ENCODE measurements around the gene LACC1. TPM values are rescaled to one million over a fixed set of nuclear protein-coding genes. Genes with fewer than 3 reads are reported as not detected.

Gene LACC1
- total and polyA plus RNA-seq, 2 of the 8 experiments (the other 6 are each of a cell fraction or from before 2014, with no cell fraction given): 0.57 to 3.6 TPM

DNA sequence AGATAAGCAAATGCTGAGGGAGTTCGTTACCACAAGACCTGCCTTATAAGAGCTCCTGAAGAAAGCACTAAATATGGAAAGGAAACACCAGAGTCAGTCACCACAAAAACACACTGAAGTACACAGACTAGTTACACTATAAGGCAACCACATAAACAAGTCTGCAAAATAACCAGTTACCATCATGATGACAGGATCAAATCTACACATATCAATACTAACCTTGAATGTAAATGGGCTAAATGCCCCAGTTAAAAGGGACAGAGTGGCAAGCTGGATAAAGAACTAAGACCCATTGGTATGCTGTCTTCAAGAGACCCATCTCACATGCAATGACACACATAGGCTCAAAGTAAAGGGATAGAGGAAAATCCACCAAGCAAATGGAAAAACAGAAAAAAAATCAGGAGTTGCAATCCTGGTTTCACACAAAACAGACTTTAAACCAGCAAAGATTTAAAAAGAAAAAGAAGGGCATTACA is 26.7 kb upstream of the LACC1 start:
- Histone ChIP-seq H3K56ac (replicated peaks; ENCODE audit: insufficient read length, low read depth, low read length) (no peak overlapping the region), H2BK12ac (ENCODE audit: low read depth, low read length) (no peak overlapping the region), H4K5ac (ENCODE audit: insufficient read length, low read depth, low read length) (no peak overlapping the region), H3K9me3 (ENCODE audit: insufficient read depth in 2 of 2, low read depth in 1 of 2, low read length in 1 of 2) (peaks cover 11 to 17% of the 10 kb centered on the region in 2 experiments; a peak in 3 of 4 replicates), H2AFZ (ENCODE audit: low read length) (no peak overlapping the region), H3K18ac (ENCODE audit: extremely low read depth, low read length) (no peak overlapping the region), H3K23ac (ENCODE audit: insufficient read length) (no peak overlapping the region), H4K91ac (replicated peaks; ENCODE audit: insufficient read length, low read length) (no peak overlapping the region), H3K79me2 (ENCODE audit: control insufficient read depth in 1 of 2, insufficient read depth in 2 of 2, low read length in 2 of 2) (no peaks in the 10 kb centered on the region), H3K4me1 (replicated peaks in 1 of 4; ENCODE audit: control insufficient read depth in 3 of 4, insufficient read depth in 4 of 4, low read length in 3 of 4) (no peaks in the 10 kb centered on the region), H3K27ac (ENCODE audit: low read depth, low read length) (no peak overlapping the region), H2BK15ac (ENCODE audit: low read length) (no peak overlapping the region), H3K36me3 (ENCODE audit: control insufficient read depth in 2 of 4, insufficient read depth in 4 of 4, low read length in 3 of 4) (0 out of 8 replicates have a peak, but pooled peaks cover 0 to 2% (median 0%) of the 10 kb centered on the region in 4 experiments), H3K4me2 (ENCODE audit: insufficient read depth in 1 of 2, low read depth in 2 of 2, low read length in 2 of 2) (no peak overlapping the region), H4K8ac (ENCODE audit: extremely low read depth, insufficient read depth, low read length) (no peak overlapping the region), H3K4me3 (ENCODE audit: extremely low read depth in 1 of 4, insufficient read depth in 2 of 4, low read depth in 3 of 4, low read length in 4 of 4) (no peak overlapping the region), H3K4ac (replicated peaks; ENCODE audit: insufficient read length, low read depth, low read length) (no peak overlapping the region), H3K23me2 (ENCODE audit: low read depth, low read length) (no peaks in the 10 kb centered on the region), H2AK5ac (ENCODE audit: low read depth, low read length) (no peak overlapping the region), H3K27me3 (replicated peaks in 1 of 4; ENCODE audit: control insufficient read depth in 3 of 4, extremely low read depth in 1 of 4, insufficient read depth in 3 of 4, low read length in 3 of 4) (no peaks in the 10 kb centered on the region), H4K20me1 (replicated peaks in 1 of 2; ENCODE audit: control insufficient read depth in 1 of 2, insufficient read depth in 2 of 2, low read length in 2 of 2) (no peaks in the 10 kb centered on the region), H2BK120ac (replicated peaks; ENCODE audit: low read depth, low read length) (no peak overlapping the region), H3K9ac (replicated peaks in 1 of 4; ENCODE audit: extremely low read depth in 1 of 4, low read depth in 3 of 4, low read length in 3 of 4) (no peak overlapping the region), H3K14ac (ENCODE audit: insufficient read length) (no peak overlapping the region), H2BK5ac (ENCODE audit: low read depth, low read length) (no peak overlapping the region), H3K79me1 (ENCODE audit: low read depth, low read length) (no peaks in the 10 kb centered on the region), H2BK20ac (ENCODE audit: low read length) (no peak overlapping the region)
- ChIA-PET POLR2A (ENCODE audit: partially characterized antibody) (no interaction called here), CTCF (ENCODE audit: partially characterized antibody) (no interaction called here)
- WGBS, 2 experiments (ENCODE audit: extremely low coverage in 1 of 2, insufficient coverage in 1 of 2, insufficient read length in 1 of 2, insufficient replicate concordance in 2 of 2, low coverage in 1 of 2, low lambda C conversion rate in 2 of 2, missing lambda C conversion rate in 1 of 2): 85% methylated on average over 1 of the region's 1 CpG; no CpG with 5 or more reads in 1 of the 2 experiments
- DNase-seq (ENCODE audit: low read depth in 1 of 2, low spot score in 2 of 2) (no peak), FAIRE-seq (no peak)
- no peak for TF ChIP-seq FOSL1 (IDR thresholded peaks at IDR 0.05; ENCODE audit: insufficient read depth, low read depth, low read length)
- no peak for TF ChIP-seq ASH2L (IDR thresholded peaks at IDR 0.05; ENCODE audit: low read length)
- no peak for TF ChIP-seq CHD1 (IDR thresholded peaks at IDR 0.05; ENCODE audit: low read depth, low read length)
- TF ChIP-seq SRF (IDR thresholded peaks at IDR 0.05; ENCODE audit: low read depth, low read length): no peak
- TF ChIP-seq GTF2F1 (IDR thresholded peaks at IDR 0.05; ENCODE audit: borderline replicate concordance, low read depth, low read length): no peak
- no peak for TF ChIP-seq KDM4A (IDR thresholded peaks at IDR 0.05; ENCODE audit: low read depth, low read length, severe bottlenecking)
- no peak for TF ChIP-seq BACH1 (IDR thresholded peaks at IDR 0.05; ENCODE audit: low read length)
